Stomach (tissue), 9 donors: ENCODE data around the gene MIA. TPM values are rescaled to one million over a fixed set of nuclear protein-coding genes. Genes with fewer than 3 reads are reported as not detected.

Experiments
- DNase-seq, 2 donors: peaks; one replicate each; pipeline versions ENCODE4 v3.0.0 to v3.0.0-alpha.2; 2013 to 2019
- H3K27ac ChIP-seq, 5 donors: fragments of 200-600 bp in 4 of 5; sonication (generic) in 4 of 5; one replicate each; pipeline ENCODE4 v1.5.1; 2013 to 2019; ENCODE audit warnings: mild to moderate bottlenecking in 1 of 5, moderate library complexity in 1 of 5
- H3K27me3 ChIP-seq, 3 donors: fragments of 200-600 bp; sonication (generic); one replicate each; pipeline ENCODE4 v1.5.1; 2017 to 2019; ENCODE audit warnings: mixed run types in 1 of 3
- H3K36me3 ChIP-seq, 4 donors: fragments of 200-600 bp; sonication (generic); 1 replicate in 3 of 4; 2 replicates in 1 of 4; pipeline ENCODE4 v1.5.1; 2016 to 2019
- H3K4me1 ChIP-seq, 4 donors: fragments of 200-600 bp; sonication (generic); one replicate each; pipeline ENCODE4 v1.5.1; 2016 to 2019
- H3K4me3 ChIP-seq, 4 donors: fragments of 200-600 bp; sonication (generic) in 3 of 4; one replicate each; pipeline ENCODE4 v1.5.1; 2016 to 2019; ENCODE audit warnings: mild to moderate bottlenecking in 1 of 4
- H3K9me3 ChIP-seq, 4 donors: fragments of 200-600 bp; sonication (generic); one replicate each; pipeline ENCODE4 v1.5.1; 2016 to 2019
- EP300 ChIP-seq: sonication (generic); formaldehyde crosslinking; IDR thresholded peaks from one replicate; pipeline ENCODE4 v1.6.1; 2017; ENCODE audit warnings: antibody characterized with exemption
- POLR2A ChIP-seq, 4 donors: fragments of 450-650 bp; IDR thresholded peaks; one replicate each; pipeline ENCODE4 v1.6.1; 2016; ENCODE audit warnings: antibody characterized with exemption in 4 of 4, control low read depth in 2 of 4, mild to moderate bottlenecking in 1 of 4, moderate library complexity in 1 of 4
- POLR2AphosphoS5 ChIP-seq, 3 donors: sonication (generic); formaldehyde crosslinking; IDR thresholded peaks; one replicate each; pipeline ENCODE4 v1.6.1; 2016; ENCODE audit warnings: antibody characterized with exemption in 3 of 3
- WGBS, 5 donors: extraction: QIAGEN DNeasy Blood & Tissue Kit in 3 of 5; methylation state at CpG; one replicate each; pipeline versions ENCODE4 v1.1.5 to v1.1.7; 2013 to 2018; 5-methylcytosine and 5-hydroxymethylcytosine counted together
- intact Hi-C: fragments of 100-400 bp; cut with DNase I; formaldehyde crosslinking; loops from one replicate; pipeline ENCODE4 v1.15.1; 2023; ENCODE audit warnings: low total_unique reads
- polyA plus RNA-seq, 3 donors: library from polyadenylated mRNA; stranded (reverse); fragments of 200-250 nt; gene quantifications; one replicate each; pipeline ENCODE4 v1.2.3, GENCODE V29; 2013
- total RNA-seq, 5 donors: library from RNA; depleted of rRNA; stranded (reverse); fragments of >200 nt; gene quantifications; one replicate each; pipeline versions ENCODE4 v1.1.0 to v1.2.3, GENCODE V29; 2014 to 2016
- TF ChIP-seq, protein P1 (sequence below), 7 experiments: fragments of 450-650 bp in 4 of 7; fragments of 200-600 bp in 3 of 7; sonication (generic) in 3 of 7; IDR thresholded peaks; one replicate each; pipeline ENCODE4 v1.5.1; 2016 to 2019; ENCODE audit warnings: antibody characterized with exemption in 7 of 7, control low read depth in 2 of 7, mild to moderate bottlenecking in 1 of 7
- donor health status: healthy with polysubstance abuse.
- donor health status: Bipolar disorder and iron deficiency.
- donor health status: healthy.

The MIA gene
- total and polyA plus RNA-seq, 8 donors: 2.8 to 10.1 (median 5.5) TPM; not detected in 4

DNA sequence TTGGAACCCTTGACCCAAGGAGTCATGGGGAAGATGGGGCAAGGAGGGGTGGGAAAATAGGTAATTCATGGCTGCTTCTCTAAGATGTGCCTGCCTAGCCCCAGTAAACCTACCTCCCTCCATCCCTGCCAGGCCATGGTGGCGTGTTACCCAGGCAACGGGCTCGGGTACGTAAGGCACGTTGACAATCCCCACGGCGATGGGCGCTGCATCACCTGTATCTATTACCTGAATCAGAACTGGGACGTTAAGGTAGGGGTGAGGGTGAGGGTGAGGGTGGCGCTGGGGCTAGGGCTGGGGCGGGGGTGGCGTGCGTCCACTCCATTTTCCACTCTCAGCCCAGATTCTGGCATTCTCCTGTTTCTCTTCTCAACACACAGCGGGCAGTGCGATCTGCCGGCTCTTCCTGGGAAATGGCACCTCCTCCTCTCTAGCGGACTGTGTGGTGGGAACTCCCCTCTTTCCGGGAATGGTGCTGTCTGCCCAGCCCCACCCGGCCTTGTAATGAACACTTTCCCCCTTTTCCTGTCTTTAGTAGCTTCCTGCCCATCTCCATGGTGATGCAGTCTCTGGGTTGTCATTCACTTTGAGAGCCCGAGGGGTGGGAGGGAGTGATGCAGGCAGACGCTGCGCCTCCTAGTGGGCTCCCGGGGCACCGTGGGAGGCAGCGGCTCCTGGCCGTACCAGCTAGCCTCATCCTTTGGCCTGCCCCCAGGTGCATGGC, 31.3 kb downstream of the MIA start:
- Histone ChIP-seq H3K27me3 (no peaks in the 10 kb centered on the region), H3K9me3 (no peaks in the 10 kb centered on the region), H3K4me3 (peak overlapping the region in 2 of 4 donors; percentile 4 to 33), H3K27ac (peak overlapping the region; percentile 68 to 99 (median 95)), H3K4me1 (peaks cover 72 to 95% (median 93%) of the 10 kb centered on the region in 4 donors), H3K36me3 (peaks cover 19 to 37% (median 32%) of the 10 kb centered on the region in 4 donors)
- TF ChIP-seq EP300: no peak
- TF ChIP-seq POLR2A (IDR thresholded peaks at IDR 0.05): no peak
- TF ChIP-seq, protein P1, sequence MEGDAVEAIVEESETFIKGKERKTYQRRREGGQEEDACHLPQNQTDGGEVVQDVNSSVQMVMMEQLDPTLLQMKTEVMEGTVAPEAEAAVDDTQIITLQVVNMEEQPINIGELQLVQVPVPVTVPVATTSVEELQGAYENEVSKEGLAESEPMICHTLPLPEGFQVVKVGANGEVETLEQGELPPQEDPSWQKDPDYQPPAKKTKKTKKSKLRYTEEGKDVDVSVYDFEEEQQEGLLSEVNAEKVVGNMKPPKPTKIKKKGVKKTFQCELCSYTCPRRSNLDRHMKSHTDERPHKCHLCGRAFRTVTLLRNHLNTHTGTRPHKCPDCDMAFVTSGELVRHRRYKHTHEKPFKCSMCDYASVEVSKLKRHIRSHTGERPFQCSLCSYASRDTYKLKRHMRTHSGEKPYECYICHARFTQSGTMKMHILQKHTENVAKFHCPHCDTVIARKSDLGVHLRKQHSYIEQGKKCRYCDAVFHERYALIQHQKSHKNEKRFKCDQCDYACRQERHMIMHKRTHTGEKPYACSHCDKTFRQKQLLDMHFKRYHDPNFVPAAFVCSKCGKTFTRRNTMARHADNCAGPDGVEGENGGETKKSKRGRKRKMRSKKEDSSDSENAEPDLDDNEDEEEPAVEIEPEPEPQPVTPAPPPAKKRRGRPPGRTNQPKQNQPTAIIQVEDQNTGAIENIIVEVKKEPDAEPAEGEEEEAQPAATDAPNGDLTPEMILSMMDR (IDR thresholded peaks at IDR 0.05): peak in 5 of 7 experiments; percentile 58 to 88 (median 82)
- peak in 2 of 3 donors; percentile 61 to 76 for TF ChIP-seq POLR2AphosphoS5 (IDR thresholded peaks at IDR 0.05)
- 39 to 51% (median 47%) methylated on average over 25 to 26 of the region's 26 CpGs for WGBS, 5 donors
- intact Hi-C loops: loop anchor here (5.0 kb wide), 1 partner anchor 144 kb away; no protein-coding TSS in a partner anchor
- peak; percentile 62 to 96 for DNase-seq

DNA sequence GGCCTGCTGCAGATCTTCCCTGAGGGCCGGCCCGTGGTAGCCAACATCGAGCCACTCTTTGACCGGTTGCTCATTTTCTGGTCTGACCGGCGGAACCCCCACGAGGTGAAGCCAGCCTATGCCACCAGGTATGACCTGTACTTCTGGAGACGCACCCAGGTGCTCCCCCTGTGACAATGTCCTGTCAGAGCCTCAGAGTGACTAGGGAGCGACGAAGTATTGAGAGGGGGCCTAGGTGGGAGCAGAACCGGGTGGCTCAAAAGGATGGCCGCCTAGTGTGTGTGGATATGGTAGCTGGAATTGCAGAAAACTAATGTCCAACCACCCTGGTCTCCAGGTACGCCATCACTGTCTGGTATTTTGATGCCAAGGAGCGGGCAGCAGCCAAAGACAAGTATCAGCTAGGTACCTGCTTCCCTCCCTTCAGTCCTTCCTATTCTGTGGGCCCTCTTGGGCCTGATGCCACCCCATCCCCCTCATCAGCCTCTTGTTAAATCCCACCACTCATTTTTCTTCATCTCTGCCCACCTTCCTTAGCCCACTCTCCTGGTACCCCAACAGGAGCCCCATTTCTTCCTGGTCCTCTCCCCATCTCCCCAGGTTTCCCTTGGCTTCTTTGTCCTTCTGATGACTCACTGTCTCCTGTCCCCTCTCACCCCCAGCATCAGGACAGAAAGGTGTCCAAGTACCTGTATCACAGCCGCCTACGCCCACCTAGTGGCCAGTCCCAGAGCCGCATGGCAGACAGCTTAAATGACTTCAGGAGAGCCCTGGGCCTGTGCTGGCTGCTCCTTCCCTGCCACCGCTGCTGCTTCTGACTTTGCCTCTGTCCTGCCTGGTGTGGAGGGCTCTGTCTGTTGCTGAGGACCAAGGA, 32.1 kb downstream of the MIA start:
- peaks cover 19 to 33% (median 31%) of the 10 kb centered on the region in 4 donors for H3K36me3 ChIP-seq
- no peaks in the 10 kb centered on the region for H3K27me3 ChIP-seq
- WGBS, 5 donors: 66 to 78% (median 68%) methylated on average over 10 to 18 of the region's 18 CpGs
- no peaks in the 10 kb centered on the region for H3K9me3 ChIP-seq
- H3K27ac ChIP-seq: peak overlapping the region; percentile 68 to 99 (median 95)
- intact Hi-C loops: loop anchor here (5.0 kb wide), 1 partner anchor 145 kb away; no protein-coding TSS in a partner anchor
- peaks cover 70 to 94% (median 93%) of the 10 kb centered on the region in 4 donors for H3K4me1 ChIP-seq
- H3K4me3 ChIP-seq: peak overlapping the region in 1 of 4 donors; percentile 33
- DNase-seq: peak in 1 of 2 donors; percentile 57
- TF ChIP-seq POLR2AphosphoS5 (IDR thresholded peaks at IDR 0.05) (no peak), POLR2A (IDR thresholded peaks at IDR 0.05) (no peak), EP300 (no peak)
- TF ChIP-seq, protein P1 (IDR thresholded peaks at IDR 0.05): peak in 2 of 7 experiments; percentile 11 to 34

DNA sequence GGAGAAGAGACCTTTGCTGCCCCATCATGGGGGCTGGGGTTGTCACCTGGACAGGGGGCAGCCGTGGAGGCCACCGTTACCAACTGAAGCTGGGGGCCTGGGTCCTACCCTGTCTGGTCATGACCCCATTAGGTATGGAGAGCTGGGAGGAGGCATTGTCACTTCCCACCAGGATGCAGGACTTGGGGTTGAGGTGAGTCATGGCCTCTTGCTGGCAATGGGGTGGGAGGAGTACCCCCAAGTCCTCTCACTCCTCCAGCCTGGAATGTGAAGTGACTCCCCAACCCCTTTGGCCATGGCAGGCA, 32.7 kb downstream of the MIA start:
- no peak for TF ChIP-seq EP300
- intact Hi-C loops: loop anchor here (5.0 kb wide), 1 partner anchor 146 kb away; no protein-coding TSS in a partner anchor
- Histone ChIP-seq H3K9me3 (no peaks in the 10 kb centered on the region), H3K36me3 (peaks cover 19 to 33% (median 31%) of the 10 kb centered on the region in 4 donors), H3K27ac (peak overlapping the region in 4 of 5 donors; percentile 73 to 99 (median 96)), H3K27me3 (no peaks in the 10 kb centered on the region), H3K4me1 (peaks cover 64 to 93% (median 91%) of the 10 kb centered on the region in 4 donors), H3K4me3 (no peak overlapping the region)
- WGBS, 5 donors: 85 to 100% (median 91%) methylated on average over 2 of the region's 2 CpGs; no CpG with 5 or more reads in 1 of the 5 donors
- DNase-seq: peak in 1 of 2 donors; percentile 11

DNA sequence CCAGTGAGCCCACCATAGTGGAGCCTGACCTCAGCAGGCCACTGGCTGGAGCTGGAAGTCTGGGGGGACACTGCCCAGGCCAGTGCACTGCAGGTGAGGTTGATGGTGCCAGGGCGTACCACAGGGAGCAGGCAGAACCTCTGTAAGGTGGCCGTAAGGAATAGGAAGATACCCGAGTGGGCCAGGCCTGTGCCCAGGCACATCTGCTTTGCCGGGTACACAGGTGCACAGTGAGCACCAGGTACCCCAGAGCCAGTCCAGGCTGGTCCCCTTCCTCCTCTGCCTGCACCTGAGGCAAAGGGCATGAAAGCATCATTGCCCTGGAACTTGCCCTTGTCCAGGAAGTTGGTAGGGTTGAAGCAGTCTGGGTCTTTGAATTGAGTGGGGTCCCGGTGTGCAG, 33.2 kb downstream of the MIA start:
- peak in 1 of 2 donors; percentile 11 for DNase-seq
- intact Hi-C loops: loop anchor here (5.0 kb wide), 1 partner anchor 146 kb away; no protein-coding TSS in a partner anchor
- H3K27me3 ChIP-seq: no peaks in the 10 kb centered on the region
- TF ChIP-seq POLR2A (IDR thresholded peaks at IDR 0.05) (no peak), POLR2AphosphoS5 (IDR thresholded peaks at IDR 0.05) (no peak), EP300 (no peak)
- TF ChIP-seq, protein P1 (IDR thresholded peaks at IDR 0.05): no peak
- H3K4me3 ChIP-seq: no peak overlapping the region
- 84 to 93% (median 86%) methylated on average over 5 of the region's 5 CpGs for WGBS, 5 donors
- peaks cover 58 to 92% (median 91%) of the 10 kb centered on the region in 4 donors for H3K4me1 ChIP-seq
- H3K27ac ChIP-seq: peak overlapping the region in 2 of 5 donors; percentile 95 to 99
- H3K36me3 ChIP-seq: peaks cover 19 to 33% (median 31%) of the 10 kb centered on the region in 4 donors
- H3K9me3 ChIP-seq: no peaks in the 10 kb centered on the region
